ENCODE results near the gene FPGT. TPM values are rescaled to one million over a fixed set of nuclear protein-coding genes. Genes with fewer than 3 reads are reported as not detected.

FPGT gene
- total and polyA plus RNA-seq, 9 of the 15 experiments (the other 6 are each of a cell fraction or from before 2014, with no cell fraction given) = 11.6 to 24.3 (median 22.5) TPM

DNA sequence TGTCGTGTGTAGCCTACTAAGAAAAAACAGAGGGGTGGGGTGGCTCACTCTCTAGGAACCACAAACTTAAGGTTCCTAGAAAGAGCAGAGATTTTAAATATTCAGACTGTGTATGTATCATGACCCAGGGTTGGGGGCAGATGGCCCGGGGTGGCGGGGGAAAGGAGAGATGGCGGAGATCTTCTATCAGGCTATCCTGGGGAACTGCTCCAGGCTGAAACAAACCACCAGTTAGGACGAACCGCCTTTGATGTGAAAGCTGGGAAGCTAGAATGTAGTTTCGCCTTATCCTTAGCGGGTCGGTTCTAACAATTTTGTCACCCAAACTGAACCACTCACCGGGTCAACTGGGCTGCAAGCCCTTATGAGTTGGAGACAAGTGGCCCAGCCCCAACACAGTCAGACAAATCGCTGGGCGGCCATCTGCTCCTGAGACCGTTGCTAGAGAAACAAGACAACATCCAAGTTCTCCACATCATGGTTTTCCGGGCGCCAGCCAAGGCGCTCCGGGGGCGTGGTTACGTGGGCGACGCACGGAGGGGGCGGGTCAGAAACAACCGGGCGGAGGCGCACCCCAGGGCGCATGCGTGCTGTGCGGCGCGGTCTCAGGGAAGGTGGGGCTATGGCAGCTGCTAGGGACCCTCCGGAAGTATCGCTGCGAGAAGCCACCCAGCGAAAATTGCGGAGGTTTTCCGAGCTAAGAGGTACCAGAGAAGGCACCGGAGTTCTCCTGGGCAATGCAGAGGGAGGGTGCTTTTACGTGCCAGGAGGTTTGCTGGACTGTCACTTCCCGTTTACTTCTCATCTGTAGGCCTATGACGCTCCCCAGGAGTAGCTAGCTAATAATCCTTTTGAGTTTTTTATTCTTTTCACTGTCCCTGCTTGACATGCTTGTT, at the start of gene FPGT, which contains the start of gene LRRIQ3 (continued):
- TF ChIP-seq THAP7 (CRISPR knock-in tag; IDR thresholded peaks at IDR 0.05) (no peak), SUPT5H (IDR thresholded peaks at IDR 0.05) (peak; percentile 81), PTBP1 (IDR thresholded peaks at IDR 0.05; ENCODE audit: low read depth, low read length) (no peak), TFAM (CRISPR knock-in tag; conservative IDR thresholded peaks at IDR 0.05) (no peak), ZZZ3 (IDR thresholded peaks at IDR 0.05) (no peak), KAT8 (IDR thresholded peaks at IDR 0.05; ENCODE audit: low read depth) (no peak), NFXL1 (CRISPR knock-in tag; IDR thresholded peaks at IDR 0.05) (no peak), CBX8 (IDR thresholded peaks at IDR 0.05; ENCODE audit: borderline replicate concordance, extremely low read depth, low read depth, low read length, poor library complexity, severe bottlenecking) (no peak), EWSR1 (IDR thresholded peaks at IDR 0.05; ENCODE audit: borderline replicate concordance, low read depth, partially characterized antibody) (no peak), SMARCE1 (IDR thresholded peaks at IDR 0.05) (no peak), MAFG (tag; conservative IDR thresholded peaks at IDR 0.05) (no peak), KLF10 (CRISPR knock-in tag; IDR thresholded peaks at IDR 0.05) (no peak), ASH1L (IDR thresholded peaks at IDR 0.05; ENCODE audit: borderline replicate concordance, low read depth, partially characterized antibody) (no peak), COPS2 (conservative IDR thresholded peaks at IDR 0.05) (no peak), JUNB (CRISPR knock-in tag; conservative IDR thresholded peaks at IDR 0.05) (no peak), RBM17 (IDR thresholded peaks at IDR 0.05; ENCODE audit: borderline replicate concordance, low read depth, low read length) (no peak), ZC3H11A (IDR thresholded peaks at IDR 0.05; ENCODE audit: low read depth, low read length) (no peak), ZNF224 (CRISPR knock-in tag; IDR thresholded peaks at IDR 0.05) (no peak), XRCC3 (IDR thresholded peaks at IDR 0.05) (no peak), ZNF79 (CRISPR knock-in tag; IDR thresholded peaks at IDR 0.05; ENCODE audit: low read depth) (no peak)
- TF ChIP-seq, protein P1, sequence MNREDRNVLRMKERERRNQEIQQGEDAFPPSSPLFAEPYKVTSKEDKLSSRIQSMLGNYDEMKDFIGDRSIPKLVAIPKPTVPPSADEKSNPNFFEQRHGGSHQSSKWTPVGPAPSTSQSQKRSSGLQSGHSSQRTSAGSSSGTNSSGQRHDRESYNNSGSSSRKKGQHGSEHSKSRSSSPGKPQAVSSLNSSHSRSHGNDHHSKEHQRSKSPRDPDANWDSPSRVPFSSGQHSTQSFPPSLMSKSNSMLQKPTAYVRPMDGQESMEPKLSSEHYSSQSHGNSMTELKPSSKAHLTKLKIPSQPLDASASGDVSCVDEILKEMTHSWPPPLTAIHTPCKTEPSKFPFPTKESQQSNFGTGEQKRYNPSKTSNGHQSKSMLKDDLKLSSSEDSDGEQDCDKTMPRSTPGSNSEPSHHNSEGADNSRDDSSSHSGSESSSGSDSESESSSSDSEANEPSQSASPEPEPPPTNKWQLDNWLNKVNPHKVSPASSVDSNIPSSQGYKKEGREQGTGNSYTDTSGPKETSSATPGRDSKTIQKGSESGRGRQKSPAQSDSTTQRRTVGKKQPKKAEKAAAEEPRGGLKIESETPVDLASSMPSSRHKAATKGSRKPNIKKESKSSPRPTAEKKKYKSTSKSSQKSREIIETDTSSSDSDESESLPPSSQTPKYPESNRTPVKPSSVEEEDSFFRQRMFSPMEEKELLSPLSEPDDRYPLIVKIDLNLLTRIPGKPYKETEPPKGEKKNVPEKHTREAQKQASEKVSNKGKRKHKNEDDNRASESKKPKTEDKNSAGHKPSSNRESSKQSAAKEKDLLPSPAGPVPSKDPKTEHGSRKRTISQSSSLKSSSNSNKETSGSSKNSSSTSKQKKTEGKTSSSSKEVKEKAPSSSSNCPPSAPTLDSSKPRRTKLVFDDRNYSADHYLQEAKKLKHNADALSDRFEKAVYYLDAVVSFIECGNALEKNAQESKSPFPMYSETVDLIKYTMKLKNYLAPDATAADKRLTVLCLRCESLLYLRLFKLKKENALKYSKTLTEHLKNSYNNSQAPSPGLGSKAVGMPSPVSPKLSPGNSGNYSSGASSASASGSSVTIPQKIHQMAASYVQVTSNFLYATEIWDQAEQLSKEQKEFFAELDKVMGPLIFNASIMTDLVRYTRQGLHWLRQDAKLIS (CRISPR knock-in tag; IDR thresholded peaks at IDR 0.05) = no peak
- TF ChIP-seq, protein P2, sequence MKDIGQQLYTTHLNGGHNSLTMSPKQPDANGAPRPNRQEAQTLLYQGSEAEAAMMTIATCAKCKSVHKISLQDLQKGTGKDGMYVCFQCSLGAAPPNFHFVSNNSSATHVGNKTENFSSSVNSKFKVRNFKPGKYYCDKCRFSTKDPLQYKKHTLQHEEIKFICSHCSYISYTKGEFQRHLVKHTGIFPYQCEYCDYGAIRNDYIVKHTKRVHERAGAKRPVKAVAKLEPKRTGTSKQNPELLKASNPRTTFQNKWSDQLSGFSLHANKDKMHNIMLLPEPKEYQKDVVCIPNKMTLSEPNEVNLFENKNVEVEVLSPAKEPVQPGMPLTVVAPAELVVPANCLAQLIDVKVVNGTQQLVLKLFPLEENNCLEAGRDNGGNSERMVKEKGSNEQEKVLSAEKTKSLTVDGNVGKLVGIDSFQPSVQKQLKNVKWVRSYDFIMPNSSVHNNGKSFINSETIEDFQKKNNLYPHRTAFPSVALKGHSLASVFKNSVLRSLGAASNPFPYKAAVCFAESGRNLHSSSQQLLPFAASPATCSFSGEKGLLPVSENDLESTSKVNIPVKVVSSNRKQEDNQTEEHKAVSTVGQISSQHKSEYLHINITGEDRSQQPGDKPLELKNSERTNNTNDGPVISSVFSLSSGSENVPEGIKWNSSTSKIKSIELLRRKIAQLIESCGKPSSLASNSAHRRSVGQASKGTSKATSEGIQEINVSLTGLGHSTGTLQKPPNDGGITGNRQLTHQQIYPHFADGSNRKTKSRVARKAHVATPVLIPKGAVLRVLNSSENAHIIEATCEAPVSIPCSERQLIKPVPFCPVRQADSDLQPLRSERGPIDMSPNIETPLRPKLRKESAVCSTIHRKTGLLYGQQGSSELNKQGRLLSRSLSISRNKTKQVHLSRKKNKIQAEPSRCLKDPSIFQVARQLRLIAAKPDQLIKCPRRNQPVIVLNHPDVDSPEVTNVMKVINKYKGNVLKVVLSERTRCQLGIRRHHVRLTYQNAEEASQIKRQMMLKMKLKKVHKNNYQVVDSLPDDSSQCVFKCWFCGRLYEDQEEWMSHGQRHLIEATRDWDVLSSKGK (CRISPR knock-in tag; IDR thresholded peaks at IDR 0.05) = no peak

All from K562 (cell line).